Right atrium auricular region (tissue), 2 donors: ENCODE results near the gene TGFBI. TPM values are rescaled to one million over a fixed set of nuclear protein-coding genes. Genes with fewer than 3 reads are reported as not detected.

Experiments
- DNase-seq: peaks from one replicate; pipeline ENCODE4 v3.0.0-alpha.2; 2019; ENCODE audit warnings: low spot score
- H3K27ac ChIP-seq, 2 donors: fragments of 200-600 bp; sonication (generic); 1 replicate in 1 of 2; 2 replicates in 1 of 2; pipeline ENCODE4 v1.5.1; 2016 to 2019
- H3K27me3 ChIP-seq, 2 donors: fragments of 200-600 bp; sonication (generic); one replicate each; pipeline versions ENCODE4 v1.5.1 to v1.6.0; 2017 to 2019
- H3K36me3 ChIP-seq: fragments of 200-600 bp; sonication (generic); one replicate; pipeline ENCODE4 v1.5.1; 2016
- H3K4me1 ChIP-seq, 2 donors: fragments of 200-600 bp; sonication (generic); one replicate each; pipeline versions ENCODE4 v1.5.1 to v1.6.0; 2017 to 2019
- H3K4me3 ChIP-seq, 2 donors: fragments of 200-600 bp; sonication (generic); 1 replicate in 1 of 2; 2 replicates in 1 of 2; pipeline ENCODE4 v1.5.1; 2017 to 2019; ENCODE audit warnings: mild to moderate bottlenecking in 1 of 2, moderate library complexity in 1 of 2
- H3K9me3 ChIP-seq, 2 donors: fragments of 200-600 bp; sonication (generic); one replicate each; pipeline ENCODE4 v1.5.1; 2019
- CTCF ChIP-seq, 2 donors: fragments of 200-600 bp; sonication (generic); IDR thresholded peaks; one replicate each; pipeline ENCODE4 v1.5.1; 2019; ENCODE audit warnings: antibody characterized with exemption in 2 of 2
- total RNA-seq, 2 donors: library from RNA; depleted of rRNA; stranded (reverse); fragments of >200 nt; gene quantifications; one replicate each; pipeline ENCODE4 v1.1.0, GENCODE V29; 2016

TGFBI gene
- total RNA-seq, 2 donors from 2014 or later, result 30.4 to 65.0 TPM

- H3K36me3 ChIP-seq, result no peaks in the 10 kb centered on the region
- DNase-seq, result no peak
- no peaks in the 10 kb centered on the region for H3K27me3 ChIP-seq
Observed at GRCh38 chr5:136073714-136074529, 45.1 kb downstream of the TGFBI start.

GRCh38 chr5:136075466-136075891, 46.7 kb downstream of the TGFBI start:
- Histone ChIP-seq H3K4me3 (no peak overlapping the region), H3K36me3 (no peaks in the 10 kb centered on the region), H3K4me1 (peaks cover 0 to 6% of the 10 kb centered on the region in 2 donors), H3K27me3 (no peaks in the 10 kb centered on the region), H3K9me3 (no peaks in the 10 kb centered on the region), H3K27ac (no peak overlapping the region)
- DNase-seq, result no peak
- TF ChIP-seq CTCF (IDR thresholded peaks at IDR 0.05), result no peak

More at GRCh38 chr5:136073714-136074529, 45.1 kb downstream of the TGFBI start:
- Histone ChIP-seq H3K4me3 (no peak overlapping the region), H3K9me3 (peaks cover 0 to 1% of the 10 kb centered on the region in 2 donors), H3K27ac (no peak overlapping the region), H3K4me1 (peaks cover 0 to 9% of the 10 kb centered on the region in 2 donors)
- no peak for TF ChIP-seq CTCF (IDR thresholded peaks at IDR 0.05)

GRCh38 chr5:136076067-136076466, 47.3 kb downstream of the TGFBI start:
- no peak overlapping the region for H3K4me3 ChIP-seq

GRCh38 chr5:136076881-136077445, 48.2 kb downstream of the TGFBI start:
- DNase-seq, result no peak
- Histone ChIP-seq H3K36me3 (no peaks in the 10 kb centered on the region), H3K27me3 (no peaks in the 10 kb centered on the region), H3K4me3 (no peak overlapping the region), H3K9me3 (no peaks in the 10 kb centered on the region), H3K27ac (no peak overlapping the region), H3K4me1 (no peaks in the 10 kb centered on the region)
- TF ChIP-seq CTCF (IDR thresholded peaks at IDR 0.05), result no peak

More at GRCh38 chr5:136076067-136076466, 47.3 kb downstream of the TGFBI start:
- Histone ChIP-seq H3K36me3 (no peaks in the 10 kb centered on the region), H3K9me3 (no peaks in the 10 kb centered on the region), H3K27me3 (no peaks in the 10 kb centered on the region), H3K27ac (no peak overlapping the region), H3K4me1 (peaks cover 0 to 2% of the 10 kb centered on the region in 2 donors)
- DNase-seq, result no peak
- no peak for TF ChIP-seq CTCF (IDR thresholded peaks at IDR 0.05)

- no peaks in the 10 kb centered on the region for H3K36me3 ChIP-seq
- no peaks in the 10 kb centered on the region for H3K9me3 ChIP-seq
- H3K4me1 ChIP-seq, result peaks cover 0 to 9% of the 10 kb centered on the region in 2 donors
- H3K27ac ChIP-seq, result peak overlapping the region in 1 of 2 donors; percentile 79
- H3K27me3 ChIP-seq, result no peaks in the 10 kb centered on the region
- no peak for TF ChIP-seq CTCF (IDR thresholded peaks at IDR 0.05)
- peak overlapping the region in 1 of 2 donors; percentile 45 for H3K4me3 ChIP-seq
- no peak for DNase-seq
Observed at GRCh38 chr5:136079195-136079985, 50.6 kb downstream of the TGFBI start.
